Measurements from ENCODE around the gene ESR1.
"Not testable (repeated sequence)": the region's sequence is repeated elsewhere in the genome, so short reads cannot be mapped to it uniquely, and the experiment has no call there.

The ESR1 gene

DNA sequence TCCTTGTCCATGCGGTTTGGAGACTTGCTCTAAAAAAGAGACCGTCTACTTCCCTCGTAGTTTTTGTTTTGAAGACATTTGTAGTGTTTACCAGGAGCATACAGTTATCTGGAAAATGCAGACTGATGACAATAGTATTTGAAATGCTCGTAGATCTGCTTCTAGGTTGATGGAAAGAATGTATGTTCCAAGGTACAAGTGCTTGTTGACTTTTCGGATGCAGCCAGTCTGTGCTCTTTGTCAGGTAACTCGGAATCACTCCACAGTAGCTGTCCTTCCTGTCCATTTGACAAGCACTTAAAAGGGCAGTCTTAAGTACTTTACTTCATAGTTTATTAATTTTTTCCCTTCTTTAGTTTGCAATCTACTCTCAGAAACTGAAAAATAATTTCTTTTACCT, 194.8 kb downstream of the ESR1 start:
- no peak for ATAC-seq (ENCODE audit: low read depth)
- no peaks in the 10 kb centered on the region for H3K9me3 Mint-ChIP-seq
- H3K4me3 Mint-ChIP-seq: no peak overlapping the region
- no peaks in the 10 kb centered on the region for H3K27me3 Mint-ChIP-seq
- no peak for DNase-seq (ENCODE audit: low spot score in 2 of 2)
- no peaks in the 10 kb centered on the region for H3K4me1 Mint-ChIP-seq
- H3K36me3 Mint-ChIP-seq: no peaks in the 10 kb centered on the region
- no peak overlapping the region for H3K27ac Mint-ChIP-seq

DNA sequence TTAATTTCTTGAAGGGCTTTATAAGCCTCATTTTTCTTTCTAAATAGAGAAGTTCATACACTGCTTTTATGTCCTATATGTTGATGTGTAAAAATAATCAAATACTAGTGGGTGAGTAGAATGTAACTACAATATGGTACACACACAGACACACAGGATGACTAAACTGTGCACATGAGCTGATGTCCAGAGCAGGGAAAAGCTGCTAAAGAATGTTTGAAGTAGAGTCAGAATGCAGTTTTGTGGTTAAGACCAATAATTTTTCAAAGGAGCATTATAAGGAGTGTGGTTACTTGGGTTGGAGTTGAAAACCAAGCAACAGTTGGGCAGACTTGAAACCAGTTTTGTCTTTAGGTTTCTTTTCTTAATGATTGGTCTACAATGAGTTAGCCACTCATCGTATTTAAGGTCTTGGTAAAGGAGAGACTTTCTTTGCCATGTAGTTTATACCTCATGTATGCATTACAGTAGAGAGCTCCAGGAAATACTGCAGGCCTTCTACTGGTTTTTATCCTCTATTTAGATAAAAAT, 196.6 kb downstream of the ESR1 start:
- DNase-seq (ENCODE audit: low spot score in 2 of 2): no peak
- H3K36me3 Mint-ChIP-seq: no peaks in the 10 kb centered on the region
- no peaks in the 10 kb centered on the region for H3K27me3 Mint-ChIP-seq
- no peak overlapping the region for H3K27ac Mint-ChIP-seq
- H3K4me1 Mint-ChIP-seq: peaks cover 3% of the 10 kb centered on the region
- no peak for ATAC-seq (ENCODE audit: low read depth)
- no peak overlapping the region for H3K4me3 Mint-ChIP-seq
- no peaks in the 10 kb centered on the region for H3K9me3 Mint-ChIP-seq

DNA sequence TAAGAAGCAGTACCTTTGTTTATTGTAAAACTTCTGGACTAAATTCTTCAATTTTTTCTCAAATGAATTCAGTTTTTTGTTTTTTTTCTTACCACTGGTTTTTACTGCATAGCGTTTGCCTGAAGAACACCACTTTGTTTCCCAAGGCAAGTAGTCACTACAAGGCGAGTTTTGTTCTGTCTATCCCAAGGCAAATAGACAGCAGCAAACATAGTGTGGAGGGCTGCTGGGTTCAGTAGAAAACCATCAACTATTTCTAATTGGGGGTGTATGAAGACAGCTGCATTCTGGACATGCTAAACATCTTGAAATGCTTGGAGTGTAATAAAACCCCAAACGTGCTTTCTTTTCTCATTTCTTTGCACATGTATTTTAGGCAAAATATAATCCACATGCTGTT, 197.4 kb downstream of the ESR1 start:
- Mint-ChIP-seq H3K4me3 (no peak overlapping the region), H3K9me3 (no peaks in the 10 kb centered on the region), H3K4me1 (peaks cover 3% of the 10 kb centered on the region), H3K36me3 (no peaks in the 10 kb centered on the region), H3K27ac (no peak overlapping the region), H3K27me3 (no peaks in the 10 kb centered on the region)
- ATAC-seq (ENCODE audit: low read depth): no peak
- DNase-seq (ENCODE audit: low spot score in 2 of 2): no peak

DNA sequence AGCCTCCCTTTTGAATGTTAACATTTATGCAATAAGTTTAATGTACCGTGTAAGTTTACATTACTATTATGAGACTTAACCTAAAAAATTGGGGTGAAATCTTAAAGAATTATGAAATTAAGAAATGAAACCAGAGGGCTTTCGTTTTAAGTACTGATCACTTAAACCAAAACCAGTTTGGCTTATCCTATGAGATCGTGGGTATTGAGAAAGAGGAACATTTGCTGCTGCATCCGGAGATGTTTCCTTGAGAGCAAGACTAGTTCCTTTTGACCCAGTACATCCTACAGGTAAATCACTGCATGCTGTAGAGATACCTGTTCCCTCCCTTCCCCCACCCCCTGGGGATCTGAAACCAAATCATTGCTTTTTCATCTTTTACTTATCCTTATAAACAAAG, 201.3 kb downstream of the ESR1 start:
- H3K27me3 Mint-ChIP-seq: peaks cover 2% of the 10 kb centered on the region
- peaks cover 3% of the 10 kb centered on the region for H3K4me1 Mint-ChIP-seq
- H3K9me3 Mint-ChIP-seq: no peaks in the 10 kb centered on the region
- no peak overlapping the region for H3K27ac Mint-ChIP-seq
- DNase-seq (ENCODE audit: low spot score in 2 of 2) (no peak), ATAC-seq (ENCODE audit: low read depth) (peak; percentile 69)
- H3K36me3 Mint-ChIP-seq: no peaks in the 10 kb centered on the region
- H3K4me3 Mint-ChIP-seq: no peak overlapping the region

DNA sequence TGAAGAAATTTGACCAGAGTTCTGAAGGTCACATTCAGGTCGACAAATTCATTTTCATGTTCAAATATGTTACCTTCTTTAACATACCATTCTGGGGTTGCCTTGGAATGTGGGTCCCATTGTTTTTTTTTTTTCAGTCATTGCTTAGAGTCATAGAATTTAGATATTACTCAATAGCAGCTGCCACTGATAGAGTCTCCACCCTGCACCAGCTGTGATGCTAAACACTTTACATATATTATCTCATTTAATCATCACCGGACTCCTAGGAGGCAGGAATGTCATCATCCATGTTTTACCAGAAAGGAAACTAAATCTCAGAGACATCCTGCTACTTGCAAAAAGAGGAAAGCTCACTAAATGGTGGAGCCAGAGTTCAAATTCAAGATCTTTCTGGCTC, 204.7 kb downstream of the ESR1 start:
- peaks cover 2% of the 10 kb centered on the region for H3K27me3 Mint-ChIP-seq
- DNase-seq (ENCODE audit: low spot score in 2 of 2) (no peak), ATAC-seq (ENCODE audit: low read depth) (no peak)
- peaks cover 3% of the 10 kb centered on the region for H3K4me1 Mint-ChIP-seq
- no peaks in the 10 kb centered on the region for H3K36me3 Mint-ChIP-seq
- no peaks in the 10 kb centered on the region for H3K9me3 Mint-ChIP-seq
- no peak overlapping the region for H3K4me3 Mint-ChIP-seq
- H3K27ac Mint-ChIP-seq: no peak overlapping the region

DNA sequence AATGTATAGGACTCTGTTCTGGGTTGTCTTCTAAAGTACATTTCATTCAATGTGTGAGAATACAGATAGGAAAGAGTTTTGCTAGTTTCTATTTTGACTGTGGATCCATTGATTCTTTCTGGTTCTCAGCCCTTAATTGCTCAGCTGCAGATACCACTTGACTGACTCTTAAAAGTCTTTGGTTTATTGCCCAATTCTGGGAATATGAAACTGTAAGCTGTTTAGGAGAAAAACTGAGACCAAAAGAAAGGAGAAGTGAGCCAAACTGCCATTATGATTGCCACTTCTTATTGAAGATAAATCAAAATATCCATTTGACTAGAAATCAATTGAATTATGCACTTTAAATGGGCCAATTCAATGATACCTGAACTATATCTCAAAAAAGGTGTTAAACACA, 211.4 kb downstream of the ESR1 start:
- ATAC-seq (ENCODE audit: low read depth) (no peak), DNase-seq (ENCODE audit: low spot score in 2 of 2) (no peak)
- peaks cover 6% of the 10 kb centered on the region for H3K9me3 Mint-ChIP-seq
- H3K27ac Mint-ChIP-seq: no peak overlapping the region
- no peak overlapping the region for H3K4me3 Mint-ChIP-seq
- H3K27me3 Mint-ChIP-seq: peaks cover 2% of the 10 kb centered on the region
- H3K36me3 Mint-ChIP-seq: peaks cover 4% of the 10 kb centered on the region
- H3K4me1 Mint-ChIP-seq: no peaks in the 10 kb centered on the region

DNA sequence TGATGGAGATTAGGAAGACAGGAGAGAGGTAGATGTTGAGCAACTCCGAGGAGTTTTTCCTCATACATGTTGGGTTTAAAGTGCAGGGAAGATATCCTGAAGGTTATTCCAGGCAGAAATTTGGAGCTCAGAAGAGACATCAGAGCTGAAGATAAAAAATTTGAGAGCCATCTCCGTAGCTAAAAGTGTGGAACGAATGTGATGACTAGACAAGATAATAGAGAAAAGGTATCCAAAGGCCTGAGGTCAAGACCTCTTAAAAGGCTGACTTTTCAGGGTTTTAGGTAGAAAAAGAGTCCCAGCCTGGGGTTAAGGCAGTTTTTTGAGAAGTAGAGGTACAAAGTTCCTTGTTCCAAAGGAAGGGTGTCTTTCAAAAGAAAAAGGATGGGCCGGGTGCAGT, 214.8 kb downstream of the ESR1 start:
- H3K4me3 Mint-ChIP-seq: no peak overlapping the region
- no peaks in the 10 kb centered on the region for H3K4me1 Mint-ChIP-seq
- DNase-seq (ENCODE audit: low spot score in 2 of 2): no peak
- H3K36me3 Mint-ChIP-seq: peaks cover 4% of the 10 kb centered on the region
- H3K9me3 Mint-ChIP-seq: peaks cover 6% of the 10 kb centered on the region
- H3K27me3 Mint-ChIP-seq: peaks cover 2% of the 10 kb centered on the region
- ATAC-seq (ENCODE audit: low read depth): no peak
- no peak overlapping the region for H3K27ac Mint-ChIP-seq

DNA sequence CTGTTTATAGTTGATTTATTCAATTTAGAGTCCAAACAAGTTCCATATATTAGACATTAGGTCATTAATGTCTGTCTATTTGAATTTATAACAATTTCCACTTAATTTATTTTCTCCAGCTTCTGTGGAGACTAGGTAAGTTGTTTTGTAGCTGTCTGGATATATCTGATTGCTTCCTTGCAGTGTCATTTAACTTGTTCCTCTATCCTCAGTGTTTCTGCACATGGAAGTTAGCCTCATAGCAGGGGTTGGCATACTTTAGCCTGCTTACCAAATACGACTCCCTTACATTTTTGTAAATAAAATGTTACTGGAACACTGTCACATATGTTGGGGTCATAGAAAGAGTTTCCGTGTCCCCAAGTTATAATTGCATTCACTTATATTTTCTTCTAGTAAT, 216.1 kb downstream of the ESR1 start:
- H3K4me3 Mint-ChIP-seq: no peak overlapping the region
- ATAC-seq (ENCODE audit: low read depth) (no peak), DNase-seq (ENCODE audit: low spot score in 2 of 2) (no peak)
- peaks cover 6% of the 10 kb centered on the region for H3K9me3 Mint-ChIP-seq
- H3K27ac Mint-ChIP-seq: no peak overlapping the region
- H3K36me3 Mint-ChIP-seq: peaks cover 4% of the 10 kb centered on the region
- H3K4me1 Mint-ChIP-seq: no peaks in the 10 kb centered on the region
- H3K27me3 Mint-ChIP-seq: peaks cover 2% of the 10 kb centered on the region

DNA sequence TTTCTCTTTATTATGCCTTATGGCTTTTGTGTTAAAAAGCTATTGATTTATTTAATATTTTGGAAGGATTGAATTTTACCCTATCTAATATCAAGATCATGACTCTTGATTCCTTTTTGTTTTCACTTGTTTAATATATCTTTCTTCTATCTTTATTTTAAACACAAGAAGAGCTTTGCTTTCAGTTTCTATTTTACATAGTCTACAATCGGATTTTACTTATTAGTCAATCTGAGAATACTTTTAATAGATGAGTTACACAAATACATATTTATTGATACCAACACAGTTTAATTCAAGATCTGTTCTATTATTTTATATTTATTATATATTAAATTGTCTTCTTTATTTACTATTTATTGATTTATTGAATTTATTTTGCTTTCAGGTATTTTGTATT, 218.8 kb downstream of the ESR1 start:
- Mint-ChIP-seq H3K36me3 (peaks cover 6% of the 10 kb centered on the region), H3K27ac (no peak overlapping the region), H3K9me3 (peaks cover 6% of the 10 kb centered on the region), H3K4me3 (peak overlapping the region; percentile 27), H3K4me1 (no peaks in the 10 kb centered on the region), H3K27me3 (peaks cover 2% of the 10 kb centered on the region)
- no peak for ATAC-seq (ENCODE audit: low read depth)
- DNase-seq (ENCODE audit: low spot score in 2 of 2): no peak

DNA sequence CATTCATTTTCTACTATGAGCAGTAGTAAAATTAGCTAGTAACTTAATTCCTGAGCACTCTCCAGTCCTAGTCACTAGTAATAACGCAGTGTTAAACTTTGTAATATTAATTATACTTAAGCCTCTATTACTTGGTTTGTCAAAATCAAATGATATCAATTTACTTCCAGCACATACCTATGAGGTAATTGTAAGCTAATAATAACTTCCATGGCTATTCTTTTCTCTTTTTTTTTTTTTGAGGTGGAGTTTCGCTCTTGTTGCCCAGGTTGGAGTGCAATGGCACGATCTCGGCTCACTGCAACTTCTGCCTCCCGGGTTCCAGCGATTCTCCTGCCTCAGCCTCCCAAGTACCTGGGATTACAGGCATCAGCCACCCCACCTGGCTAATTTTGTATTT, 219.3 kb downstream of the ESR1 start:
- H3K27me3 Mint-ChIP-seq; ATAC-seq (ENCODE audit: low read depth); H3K36me3 Mint-ChIP-seq; H3K9me3 Mint-ChIP-seq; H3K27ac Mint-ChIP-seq; H3K4me1 Mint-ChIP-seq; DNase-seq (ENCODE audit: low spot score in 2 of 2): not testable (repeated sequence)
- peak overlapping the region; percentile 27 for H3K4me3 Mint-ChIP-seq

DNA sequence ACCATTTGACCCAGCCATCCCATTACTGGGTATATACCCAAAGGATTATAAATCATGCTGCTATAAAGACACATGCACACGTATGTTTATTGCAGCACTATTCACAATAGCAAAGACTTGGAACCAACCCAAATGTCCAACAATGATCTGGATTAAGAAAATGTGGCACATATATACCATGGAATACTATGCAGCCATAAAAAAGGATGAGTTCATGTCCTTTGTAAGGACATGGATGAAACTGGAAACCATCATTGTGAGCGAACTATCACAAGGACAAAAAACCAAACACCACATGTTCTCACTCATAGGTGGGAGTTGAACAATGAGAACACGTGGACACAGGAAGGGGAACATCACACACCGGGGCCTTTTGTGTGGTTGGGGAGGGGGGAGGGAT, 226.3 kb downstream of the ESR1 start:
- H3K27ac Mint-ChIP-seq; H3K9me3 Mint-ChIP-seq; H3K4me1 Mint-ChIP-seq; ATAC-seq (ENCODE audit: low read depth); DNase-seq (ENCODE audit: low spot score in 2 of 2); H3K27me3 Mint-ChIP-seq; H3K4me3 Mint-ChIP-seq; H3K36me3 Mint-ChIP-seq: not testable (repeated sequence)

DNA sequence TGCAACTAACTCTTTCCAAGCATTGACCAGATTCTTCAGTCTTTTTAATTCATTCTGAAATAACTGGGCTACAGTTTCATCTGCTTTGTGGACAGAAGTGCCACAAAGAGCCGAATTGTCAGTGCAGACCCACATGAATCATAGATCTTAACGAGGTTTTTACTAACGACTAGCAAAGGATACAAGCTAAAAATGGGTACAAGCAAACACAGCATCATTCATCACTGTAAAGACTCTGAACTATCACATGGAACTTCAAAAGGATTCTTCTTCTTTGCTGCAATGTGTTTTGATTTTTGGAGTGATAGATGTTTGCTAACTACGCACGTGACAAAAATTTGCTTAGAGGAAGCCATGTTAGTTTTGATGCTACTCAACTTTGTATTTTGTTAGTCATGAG, 227.1 kb downstream of the ESR1 start:
- no peaks in the 10 kb centered on the region for H3K36me3 Mint-ChIP-seq
- no peak overlapping the region for H3K27ac Mint-ChIP-seq
- no peak for DNase-seq (ENCODE audit: low spot score in 2 of 2)
- H3K4me3 Mint-ChIP-seq: no peak overlapping the region
- H3K9me3 Mint-ChIP-seq: peaks cover 3% of the 10 kb centered on the region
- no peaks in the 10 kb centered on the region for H3K27me3 Mint-ChIP-seq
- no peaks in the 10 kb centered on the region for H3K4me1 Mint-ChIP-seq
- no peak for ATAC-seq (ENCODE audit: low read depth)

DNA sequence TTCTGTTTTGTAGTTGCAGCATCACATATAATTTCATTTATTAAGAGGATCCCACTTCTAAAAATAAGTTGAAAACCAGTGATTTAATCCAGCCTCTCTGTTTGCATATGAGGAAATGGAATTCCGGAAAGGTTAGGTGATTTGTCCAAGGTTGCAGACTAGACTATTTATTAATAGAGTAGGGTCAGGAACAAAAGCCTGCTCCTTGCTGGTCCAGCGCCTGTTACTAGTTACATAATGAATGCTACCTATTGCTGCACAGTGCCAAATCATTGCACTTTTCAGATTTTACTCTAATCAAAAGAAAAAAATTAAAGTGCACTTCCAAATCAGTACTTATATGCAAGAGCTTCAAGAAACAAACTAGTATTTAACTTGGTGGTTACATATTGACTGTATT, 238.6 kb downstream of the ESR1 start:
- Mint-ChIP-seq H3K4me3 (no peak overlapping the region), H3K27ac (no peak overlapping the region), H3K27me3 (peaks cover 2% of the 10 kb centered on the region), H3K9me3 (no peaks in the 10 kb centered on the region), H3K4me1 (peaks cover 1% of the 10 kb centered on the region), H3K36me3 (no peaks in the 10 kb centered on the region)
- DNase-seq (ENCODE audit: low spot score in 2 of 2) (no peak), ATAC-seq (ENCODE audit: low read depth) (no peak)

DNA sequence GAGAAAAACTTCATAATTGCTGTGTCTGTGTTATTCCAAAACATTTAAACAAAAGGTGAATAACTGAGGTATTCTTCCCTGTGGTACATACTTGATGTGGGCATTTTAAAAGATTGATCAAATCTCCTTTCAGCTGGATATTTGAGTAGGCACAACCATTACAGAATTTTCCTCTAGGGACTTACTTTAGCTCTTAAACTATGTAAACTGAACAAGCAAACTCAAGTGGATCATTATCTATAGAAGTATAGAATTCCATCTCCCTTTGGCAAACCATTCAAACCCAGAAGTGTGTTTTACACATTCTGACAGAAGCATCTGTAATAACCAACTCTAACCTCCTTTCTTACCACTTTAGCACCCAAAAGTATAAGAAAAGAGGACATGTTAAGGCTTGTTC, 241.4 kb downstream of the ESR1 start:
- Mint-ChIP-seq H3K9me3 (no peaks in the 10 kb centered on the region), H3K36me3 (no peaks in the 10 kb centered on the region), H3K4me3 (no peak overlapping the region), H3K27ac (no peak overlapping the region), H3K4me1 (peaks cover 5% of the 10 kb centered on the region), H3K27me3 (peaks cover 2% of the 10 kb centered on the region)
- DNase-seq (ENCODE audit: low spot score in 2 of 2): no peak
- ATAC-seq (ENCODE audit: low read depth): no peak

DNA sequence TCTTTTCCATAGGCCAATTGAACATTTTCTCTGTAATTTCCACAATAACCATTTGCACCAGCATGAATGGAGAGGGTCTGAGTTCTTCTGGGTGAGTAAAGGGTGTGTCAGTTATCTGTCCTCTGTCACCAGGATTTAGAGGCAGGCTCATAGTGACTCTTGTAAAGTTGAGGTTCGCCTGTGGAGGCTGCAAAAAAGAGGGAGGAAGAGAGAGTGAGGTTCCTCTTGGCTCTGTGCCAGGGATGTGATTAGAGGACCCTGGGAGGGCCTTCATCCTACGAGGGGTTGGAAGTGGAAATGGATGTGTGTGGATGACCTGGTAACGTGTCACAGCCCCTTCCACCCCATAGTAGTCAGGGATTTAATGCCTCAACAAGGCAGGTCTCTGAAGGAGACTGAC, 242.0 kb downstream of the ESR1 start:
- Mint-ChIP-seq H3K27me3 (peaks cover 2% of the 10 kb centered on the region), H3K9me3 (no peaks in the 10 kb centered on the region), H3K4me3 (no peak overlapping the region), H3K36me3 (no peaks in the 10 kb centered on the region), H3K4me1 (peaks cover 5% of the 10 kb centered on the region), H3K27ac (no peak overlapping the region)
- DNase-seq (ENCODE audit: low spot score in 2 of 2): no peak
- no peak for ATAC-seq (ENCODE audit: low read depth)

All from memory B cell (primary cell).